HG02981 (cell line): Measurements from ENCODE around the gene ZNF716.
"Not testable (repeated sequence)": the region's sequence is repeated elsewhere in the genome, so short reads cannot be mapped to it uniquely, and the experiment has no call there.

Source experiments
- ATAC-seq: cut with Tn5 transposase; IDR thresholded peaks from one replicate; pipeline ENCODE4 v1.9.1; 2021; ENCODE audit warnings: mild to moderate bottlenecking, moderate library complexity; ENCODE audit not compliant: unreplicated experiment

Gene ZNF716

DNA sequence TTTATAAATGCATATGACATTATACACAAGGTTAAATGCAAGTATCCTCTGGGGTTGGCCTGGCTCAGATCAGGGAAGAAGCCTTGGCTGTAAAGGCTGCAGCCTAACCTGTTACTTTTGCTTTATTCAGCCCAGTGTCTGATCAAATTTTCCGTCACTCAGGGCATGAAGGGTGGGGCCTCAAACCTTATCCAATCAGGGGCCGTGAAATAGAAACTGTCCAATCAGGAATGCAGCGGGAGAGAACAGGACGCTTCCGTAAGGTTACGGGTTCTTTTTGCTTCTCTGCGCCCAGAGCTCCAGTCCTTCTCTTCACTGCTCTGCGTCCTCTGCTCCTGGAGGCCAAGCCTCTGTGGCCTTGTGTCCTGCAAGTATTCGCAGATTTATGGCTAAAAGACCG lies at the start of gene ZNF716:
ZNF716 (plus strand) TSS at position 274 of the 400 bp plus-strand sequence; CDS start at position 386, 112 bp downstream.
- ATAC-seq = no peak

GRCh38 chr7:57400531-57401155 lies 49.3 kb upstream of the ZNF716 start:
- ATAC-seq = no peak

DNA sequence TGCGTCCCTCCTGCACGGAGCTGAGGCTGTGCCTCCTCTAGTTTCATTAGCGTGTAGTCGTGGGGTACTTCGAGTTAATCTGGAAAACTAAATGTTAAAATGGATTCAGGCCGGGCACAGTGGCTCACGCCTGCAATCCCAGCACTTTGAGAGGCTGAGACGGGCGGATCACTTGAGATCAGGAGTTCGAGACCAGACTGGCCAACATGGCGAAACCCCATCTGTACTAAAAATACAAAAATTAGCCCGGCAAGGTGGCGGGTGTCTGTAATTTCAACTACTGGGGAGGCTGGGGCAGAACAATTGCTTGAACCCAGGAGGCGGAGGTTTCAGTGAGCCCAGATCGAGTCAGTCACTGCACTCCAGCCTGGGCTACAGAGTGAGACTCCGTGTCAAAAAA lies 46.9 kb upstream of the ZNF716 start:
- ATAC-seq = not testable (repeated sequence)

GRCh38 chr7:57403601-57404342 lies 46.2 kb upstream of the ZNF716 start:
- ATAC-seq = no peak

GRCh38 chr7:57404343-57404966 lies 45.5 kb upstream of the ZNF716 start:
- no peak for ATAC-seq

DNA sequence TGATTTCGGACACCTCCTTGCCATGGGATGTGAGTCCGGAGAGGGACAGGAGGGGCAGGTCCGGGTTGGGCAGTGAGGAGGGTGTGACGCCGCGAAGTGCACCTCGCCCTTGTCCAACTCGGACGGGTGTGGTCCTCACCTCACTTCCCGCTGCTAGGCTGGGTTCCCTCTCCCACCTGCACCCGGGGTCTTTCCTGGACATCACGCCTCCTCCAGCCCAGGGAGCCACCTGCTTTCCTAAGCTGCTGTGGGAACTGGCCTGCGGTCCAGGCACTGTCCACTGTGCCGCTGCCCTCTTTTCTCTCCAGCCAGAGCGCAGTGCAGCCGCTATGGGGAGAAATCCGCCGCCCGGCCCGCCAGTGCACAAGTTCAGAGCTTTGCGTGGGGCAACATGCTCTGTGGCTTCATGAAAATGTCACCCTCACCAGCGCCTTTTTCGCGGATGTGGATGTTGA lies 45.0 kb upstream of the ZNF716 start:
- ATAC-seq = no peak

DNA sequence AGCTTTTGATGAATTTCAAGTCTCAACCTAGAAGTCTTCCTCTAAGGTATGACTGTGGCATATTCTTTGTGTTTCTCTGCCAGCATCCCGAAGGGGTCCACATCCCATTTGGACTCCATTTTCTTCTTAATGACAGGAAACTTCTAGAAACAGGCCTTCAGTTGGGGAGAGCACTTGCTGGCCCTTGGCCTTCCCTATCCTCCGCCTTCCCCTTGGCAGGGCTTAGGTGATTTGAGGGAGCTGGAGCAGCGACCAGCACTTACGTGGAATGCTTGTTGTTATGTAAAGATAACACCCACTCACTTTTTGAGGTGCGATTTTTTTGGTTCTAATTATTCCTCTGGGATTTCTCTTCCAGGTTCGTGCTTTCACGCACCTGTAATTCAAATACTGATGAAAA lies 42.9 kb upstream of the ZNF716 start:
- no peak for ATAC-seq

GRCh38 chr7:57412168-57412567 lies 37.8 kb upstream of the ZNF716 start:
- no peak for ATAC-seq

GRCh38 chr7:57412618-57413017 lies 37.4 kb upstream of the ZNF716 start:
- ATAC-seq = no peak

GRCh38 chr7:57413529-57414398 lies 36.2 kb upstream of the ZNF716 start:
- no peak for ATAC-seq

DNA sequence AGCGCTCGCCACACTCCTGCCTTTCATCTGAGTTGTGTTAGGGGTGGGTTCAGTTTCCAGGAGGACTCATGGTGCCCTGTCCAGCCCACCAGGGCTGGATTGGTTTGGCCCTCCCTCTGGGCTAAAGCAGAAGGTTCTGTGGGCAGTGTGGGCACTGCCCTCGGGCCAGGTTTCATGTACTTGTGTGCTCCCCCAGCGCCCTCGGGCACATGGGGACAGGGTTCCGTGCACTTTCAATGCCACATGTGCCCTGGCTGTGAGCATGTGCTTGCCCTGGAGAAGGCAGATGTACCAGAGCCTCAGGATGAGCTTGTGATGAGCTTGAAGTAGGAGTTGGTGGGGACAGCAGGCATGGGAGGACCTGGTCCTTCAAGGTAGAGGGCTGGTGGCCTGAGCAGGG lies 35.6 kb upstream of the ZNF716 start:
- ATAC-seq = no peak

- no peak for ATAC-seq
Observed at GRCh38 chr7:57414852-57415251, 35.1 kb upstream of the ZNF716 start.

DNA sequence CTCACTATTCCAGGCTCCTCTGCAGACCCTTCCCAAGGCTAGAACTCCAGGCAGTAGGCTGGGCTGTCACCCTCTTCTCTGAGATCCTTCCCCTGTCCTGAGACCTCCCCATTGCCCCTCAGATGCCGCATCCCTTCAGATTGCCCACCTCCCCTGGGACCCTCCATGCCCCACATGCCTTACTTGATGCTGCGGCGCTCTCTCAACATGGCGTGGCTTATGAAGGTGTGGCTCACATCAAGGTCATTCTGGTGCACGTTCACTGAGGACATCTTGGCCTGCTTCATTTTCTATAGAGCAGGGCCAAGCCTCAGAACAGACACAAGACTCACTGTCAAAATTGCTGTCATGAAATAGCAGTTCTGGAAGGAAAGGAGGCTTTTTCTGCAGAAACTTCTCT lies 34.7 kb upstream of the ZNF716 start:
- no peak for ATAC-seq

GRCh38 chr7:57415730-57416129 lies 34.2 kb upstream of the ZNF716 start:
- no peak for ATAC-seq

- no peak for ATAC-seq
Observed at GRCh38 chr7:57416601-57417358, 33.2 kb upstream of the ZNF716 start.

DNA sequence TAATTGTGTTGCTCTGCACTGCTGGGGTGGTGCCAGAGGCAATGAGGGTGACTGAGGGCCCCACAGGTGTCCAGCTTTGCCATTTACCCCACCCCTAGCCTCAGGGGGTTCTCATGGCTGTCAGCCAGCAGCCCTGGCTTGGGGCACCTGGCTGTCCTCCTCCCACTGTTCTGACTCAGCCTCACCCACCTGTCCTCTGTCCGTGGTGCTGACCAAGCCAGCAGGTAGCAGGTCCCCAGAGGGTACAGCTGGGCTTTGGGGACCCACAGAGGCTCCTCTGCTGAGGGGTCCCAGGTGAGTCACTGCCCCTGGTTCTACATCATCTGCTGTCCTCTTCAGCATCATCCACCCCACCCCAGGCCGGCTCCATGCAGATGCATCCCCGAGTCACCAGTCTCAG lies 32.2 kb upstream of the ZNF716 start:
- no peak for ATAC-seq

GRCh38 chr7:57423768-57424167 lies 26.2 kb upstream of the ZNF716 start:
- no peak for ATAC-seq

GRCh38 chr7:57424515-57425238 lies 25.3 kb upstream of the ZNF716 start:
- no peak for ATAC-seq

DNA sequence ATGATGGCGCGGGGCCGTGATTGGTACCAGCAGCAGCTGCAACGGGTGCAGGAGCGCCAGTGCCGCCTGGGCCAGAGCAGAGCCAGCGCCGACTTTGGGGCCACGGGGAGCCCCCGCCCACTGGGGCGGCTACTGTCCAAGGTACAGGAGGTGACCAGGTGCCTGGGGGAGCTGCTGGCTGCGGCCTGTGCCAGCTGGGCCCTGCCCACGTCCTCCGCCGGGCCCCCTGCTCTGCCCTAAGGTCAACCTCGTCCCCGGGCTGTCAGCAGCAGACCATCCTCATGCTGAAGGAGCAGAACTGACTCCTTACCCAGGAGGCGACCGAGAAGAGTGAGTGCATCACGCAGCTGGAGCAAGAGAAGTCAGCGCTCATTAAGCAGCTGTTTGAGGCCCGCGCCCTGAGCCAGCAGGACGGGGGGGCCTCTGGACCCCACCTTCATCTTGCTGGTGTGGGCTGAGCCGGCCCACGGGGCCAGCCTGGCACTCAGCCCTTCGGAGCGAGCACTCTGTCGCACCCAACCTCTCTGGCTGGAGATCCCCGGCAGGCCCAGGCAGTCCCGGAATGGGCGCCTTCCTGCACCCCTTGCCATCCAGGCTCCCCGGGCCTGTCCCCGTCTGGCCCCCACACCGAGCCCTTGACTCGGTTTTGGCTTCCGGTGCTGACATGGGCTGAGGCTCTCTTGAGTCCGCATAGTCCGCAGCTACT lies 24.6 kb upstream of the ZNF716 start:
- no peak for ATAC-seq
